GM18511 (cell line): Measurements from ENCODE around the gene TJP2.
"Not testable (repeated sequence)": the region's sequence is repeated elsewhere in the genome, so short reads cannot be mapped to it uniquely, and the experiment has no call there.

Experiments
- ATAC-seq: cut with Tn5 transposase; IDR thresholded peaks from one replicate; pipeline ENCODE4 v1.9.1; 2021; ENCODE audit warnings: mild to moderate bottlenecking, moderate library complexity; ENCODE audit not compliant: unreplicated experiment

Gene TJP2

GRCh38 chr9:69279084-69279731, 105.1 kb downstream of the TJP2 start:
- no peak for ATAC-seq

GRCh38 chr9:69279733-69280132, 105.7 kb downstream of the TJP2 start:
- no peak for ATAC-seq

GRCh38 chr9:69283003-69283402, 108.9 kb downstream of the TJP2 start:
- no peak for ATAC-seq

GRCh38 chr9:69292078-69292477, 118.0 kb downstream of the TJP2 start:
- no peak for ATAC-seq

- ATAC-seq, result no peak
These were observed 119.1 kb downstream of the TJP2 start for GRCh38 chr9:69293156-69293555.

- no peak for ATAC-seq
These were observed 121.9 kb downstream of the TJP2 start for GRCh38 chr9:69295872-69296552.

GRCh38 chr9:69297300-69297980, 123.4 kb downstream of the TJP2 start:
- no peak for ATAC-seq

- no peak for ATAC-seq
These were observed 125.2 kb downstream of the TJP2 start for GRCh38 chr9:69299315-69299714.

- no peak for ATAC-seq
These were observed 125.7 kb downstream of the TJP2 start for GRCh38 chr9:69299826-69300225.

- ATAC-seq, result no peak
These were observed 129.3 kb downstream of the TJP2 start for GRCh38 chr9:69303331-69303730.

- ATAC-seq, result not testable (repeated sequence)
These were observed 132.9 kb downstream of the TJP2 start for GRCh38 chr9:69306895-69307445.

GRCh38 chr9:69307446-69308205, 133.5 kb downstream of the TJP2 start:
- no peak for ATAC-seq

GRCh38 chr9:69308206-69308931, 134.3 kb downstream of the TJP2 start:
- no peak for ATAC-seq

GRCh38 chr9:69313175-69313574, 139.1 kb downstream of the TJP2 start:
- ATAC-seq, result no peak

GRCh38 chr9:69314547-69314946, 140.5 kb downstream of the TJP2 start:
- ATAC-seq, result no peak

GRCh38 chr9:69317081-69317480, 143.0 kb downstream of the TJP2 start:
- ATAC-seq, result no peak

- peak; percentile 96 for ATAC-seq
These were observed 143.8 kb downstream of the TJP2 start for GRCh38 chr9:69317894-69318293.

GRCh38 chr9:69319324-69320025, 145.4 kb downstream of the TJP2 start:
- no peak for ATAC-seq

- no peak for ATAC-seq
These were observed 148.2 kb downstream of the TJP2 start for GRCh38 chr9:69322256-69322655.

GRCh38 chr9:69323861-69324260, 149.8 kb downstream of the TJP2 start:
- ATAC-seq, result no peak
